ENCODE results near the gene PHF5A.
"Not testable (repeated sequence)": the region's sequence is repeated elsewhere in the genome, so short reads cannot be mapped to it uniquely, and the experiment has no call there.

PHF5A gene

GRCh38 chr22:41487037-41487935, 18.8 kb upstream of the PHF5A start:
- DNase-seq: no peak

GRCh38 chr22:41485033-41485432, 16.5 kb upstream of the PHF5A start:
- no peak for DNase-seq

DNA sequence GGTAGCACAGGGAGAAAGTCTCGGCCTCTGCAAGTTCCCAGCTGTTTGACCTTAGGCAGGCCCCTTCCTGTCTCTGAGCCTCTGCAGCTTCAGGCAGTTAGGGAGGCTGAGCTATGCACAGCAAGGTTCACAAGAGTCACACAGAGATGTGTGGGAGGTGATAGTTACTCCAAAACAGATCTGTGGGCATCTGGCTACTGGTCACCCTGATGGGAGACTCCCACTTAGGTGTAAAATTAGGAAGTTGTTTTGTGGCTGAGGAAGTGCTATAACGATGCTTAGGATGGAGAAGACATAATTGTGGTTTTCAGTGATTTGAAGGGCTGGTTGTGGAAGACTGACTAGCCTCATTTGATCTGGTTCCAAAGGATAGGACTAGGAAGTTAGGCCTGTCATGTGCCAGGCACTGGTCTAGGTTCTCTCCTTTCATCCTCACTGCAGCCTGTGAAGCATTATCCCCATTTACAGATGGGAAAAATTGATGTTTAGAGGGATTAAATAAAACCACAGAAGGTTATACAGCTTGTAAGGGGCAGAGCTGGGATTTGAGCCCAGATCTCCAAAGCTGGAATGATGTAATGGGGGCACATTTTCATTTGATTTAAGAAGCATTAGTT, 13.9 kb upstream of the PHF5A start:
- DNase-seq: peak; percentile 24

- no peak for DNase-seq
Observed at GRCh38 chr22:41481925-41482318, 13.4 kb upstream of the PHF5A start.

GRCh38 chr22:41481131-41481830, 12.8 kb upstream of the PHF5A start:
- DNase-seq: no peak

GRCh38 chr22:41480397-41480735, 11.9 kb upstream of the PHF5A start:
- DNase-seq: no peak

DNA sequence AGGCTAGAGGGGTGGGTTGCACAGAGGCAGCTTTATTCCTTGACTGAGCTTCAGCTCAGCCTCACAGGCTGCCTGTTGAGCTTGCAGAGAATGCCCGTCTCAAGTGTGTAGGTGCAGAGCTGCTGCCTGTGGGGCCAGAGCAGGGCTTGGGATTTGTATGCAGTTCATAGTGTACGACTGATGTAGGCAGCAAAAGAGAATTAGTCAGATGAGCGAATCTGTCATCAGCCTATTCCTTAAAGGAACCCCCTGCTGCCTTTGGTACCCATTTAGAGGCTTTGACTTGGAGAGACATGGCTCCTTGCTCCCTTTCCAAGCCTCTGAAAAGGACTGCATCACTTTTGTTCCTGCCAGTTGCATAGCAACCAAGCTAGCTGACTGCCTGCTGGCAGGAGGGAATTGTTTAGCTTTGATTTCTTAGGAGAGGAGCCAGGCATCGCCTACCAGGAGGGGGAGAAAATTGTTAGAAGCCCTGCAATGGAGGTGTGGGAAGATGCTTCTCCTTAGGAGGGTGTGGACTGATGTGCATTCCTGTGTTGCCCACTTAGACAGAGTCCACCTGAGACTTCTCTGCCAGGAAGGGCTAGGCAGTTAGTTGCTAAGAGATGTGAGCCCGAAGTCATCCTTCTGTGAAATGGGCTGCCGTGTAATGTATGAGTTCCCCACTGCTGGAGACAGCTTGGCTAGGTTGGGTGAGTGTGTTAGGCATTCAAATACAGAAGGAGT, 11.3 kb upstream of the PHF5A start:
- DNase-seq: peak; percentile 11

- no peak for DNase-seq
Observed at GRCh38 chr22:41478891-41479521, 10.5 kb upstream of the PHF5A start.

- no peak for DNase-seq
Observed at GRCh38 chr22:41478473-41478872, 10.0 kb upstream of the PHF5A start.

DNA sequence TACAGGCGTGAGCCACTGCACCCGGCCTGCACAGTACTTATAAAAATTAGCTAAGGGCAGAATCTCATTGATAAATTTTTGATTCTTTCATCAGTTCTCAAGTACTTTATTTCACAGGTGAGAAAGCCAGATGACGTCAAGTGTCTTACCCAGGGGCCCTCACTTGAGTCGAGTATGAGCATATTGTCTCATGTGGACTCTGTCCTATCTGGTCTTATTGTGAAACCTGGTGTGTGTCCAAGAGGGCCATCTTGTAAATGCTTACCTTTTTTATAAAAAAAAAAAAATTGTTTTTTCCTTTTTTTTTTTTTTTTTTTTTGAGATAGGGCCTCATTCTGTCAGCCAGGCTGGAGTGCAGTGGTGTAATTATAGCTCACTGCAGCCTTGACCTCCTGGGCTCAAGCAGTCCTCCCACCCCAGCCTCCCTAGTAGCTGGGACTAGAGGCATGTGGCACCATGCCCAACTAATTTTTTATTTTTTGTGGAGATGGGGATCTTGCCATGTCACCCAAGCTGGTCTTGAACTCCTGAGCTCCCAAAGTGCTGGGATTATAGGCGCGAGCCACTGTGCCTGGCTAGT, 6.5 kb upstream of the PHF5A start:
- DNase-seq: no peak

DNA sequence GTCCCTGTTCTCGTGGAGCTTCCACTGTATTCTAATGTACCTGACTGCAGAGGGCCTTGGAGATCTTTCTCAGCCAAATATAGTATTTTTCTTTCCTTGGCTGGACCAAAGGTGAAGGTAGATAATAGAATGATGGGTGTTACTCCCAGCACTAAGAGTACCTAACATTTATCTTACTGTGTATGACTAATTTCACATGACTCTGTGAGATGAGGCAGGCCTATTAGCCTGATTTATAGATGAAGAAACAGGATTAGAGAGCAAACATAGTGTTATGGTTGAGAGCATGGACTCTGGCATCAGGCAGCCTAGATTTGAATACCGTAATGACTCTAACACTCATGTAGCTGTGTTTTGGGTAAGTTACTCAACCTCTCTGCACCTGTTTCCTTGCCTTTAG, 3.1 kb upstream of the PHF5A start:
- DNase-seq: no peak

GRCh38 chr22:41470886-41471285, 2.4 kb upstream of the PHF5A start:
- no peak for DNase-seq

DNA sequence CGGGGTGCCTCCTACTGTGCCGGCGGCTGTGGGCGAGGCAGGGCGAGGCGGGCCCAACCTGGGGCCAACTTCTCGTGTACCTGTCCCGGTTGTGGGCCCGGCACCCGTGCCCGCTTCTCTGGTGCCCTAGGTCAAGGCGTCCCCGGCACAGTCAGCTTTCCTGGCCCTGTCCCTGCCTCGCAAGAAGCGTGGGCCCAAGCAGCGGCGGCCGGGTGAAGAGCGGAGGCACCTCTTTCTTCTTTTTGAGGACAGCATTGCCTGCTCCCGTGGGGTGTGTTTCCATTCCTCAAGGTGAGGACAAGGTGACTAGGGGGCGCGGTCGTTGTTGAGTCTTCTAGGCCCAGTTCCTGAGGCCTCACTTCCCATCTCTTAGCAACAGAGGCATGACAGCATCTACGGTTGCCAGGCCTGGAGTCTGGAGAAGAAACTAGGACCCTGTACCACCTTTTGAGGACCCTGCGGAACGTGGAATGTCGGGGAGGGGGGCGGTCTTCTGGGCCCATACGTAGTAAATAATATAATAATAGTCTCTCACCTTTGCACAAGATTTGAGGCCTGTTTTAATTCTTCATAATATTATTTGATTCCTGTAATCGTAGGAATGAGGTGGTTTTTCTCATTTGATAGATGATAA, 843 bp upstream of the PHF5A start:
- no peak for DNase-seq

GRCh38 chr22:41461901-41462300, 6.6 kb downstream of the PHF5A start:
- no peak for DNase-seq

- DNase-seq: not testable (repeated sequence)
Observed at GRCh38 chr22:41460071-41460470, 8.4 kb downstream of the PHF5A start.

DNA sequence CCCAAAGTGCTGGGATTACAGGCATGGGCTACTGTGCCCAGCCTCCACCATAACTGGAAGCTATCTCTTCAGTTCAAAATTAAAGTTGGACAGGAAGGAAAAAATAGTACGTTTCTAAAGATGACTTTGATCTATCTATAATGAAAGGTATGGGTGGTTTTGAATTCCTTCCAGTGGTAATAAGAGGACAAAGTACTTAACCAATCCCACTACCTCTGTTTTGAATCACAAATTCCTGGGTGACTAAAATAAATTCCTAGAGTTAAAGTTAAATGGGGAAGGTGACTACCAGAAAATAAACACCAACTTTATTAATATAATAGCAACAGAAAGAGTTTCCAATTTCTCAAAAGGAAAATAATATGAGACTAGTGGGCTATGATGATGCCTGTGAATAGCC, 9.1 kb downstream of the PHF5A start:
- no peak for DNase-seq

GRCh38 chr22:41458161-41458728, 10.2 kb downstream of the PHF5A start:
- no peak for DNase-seq

DNA sequence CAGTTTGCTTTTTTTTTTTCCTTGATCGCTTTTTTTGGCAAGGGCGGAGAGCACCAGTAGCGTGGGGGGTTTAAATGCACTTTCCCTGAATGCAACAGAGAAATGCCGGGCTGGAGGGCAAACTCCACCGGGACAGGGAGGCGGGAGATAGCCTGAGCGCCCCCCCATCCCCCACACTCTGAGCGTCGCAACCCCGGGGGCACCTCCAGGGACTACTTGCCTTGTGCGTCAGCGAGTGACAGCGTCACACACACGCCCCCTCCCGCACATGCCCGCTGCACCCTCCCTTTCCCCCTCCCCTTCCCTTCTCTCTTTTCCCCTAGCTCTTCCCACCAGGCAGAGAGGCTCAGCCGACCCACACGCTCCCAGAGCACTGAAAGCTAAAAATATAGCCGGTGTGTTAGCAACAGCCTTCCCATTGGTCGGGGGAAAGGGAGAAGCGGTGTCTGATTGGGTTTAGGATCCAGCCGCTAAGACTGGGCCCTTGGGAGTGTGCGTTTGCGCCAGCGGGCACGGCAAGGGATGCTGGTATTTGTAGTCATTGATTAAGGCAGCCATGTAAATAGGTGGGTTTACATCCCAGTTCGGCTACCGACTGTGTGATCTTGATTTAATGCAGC, 20.2 kb downstream of the PHF5A start:
- peak; percentile 94 for DNase-seq

DNA sequence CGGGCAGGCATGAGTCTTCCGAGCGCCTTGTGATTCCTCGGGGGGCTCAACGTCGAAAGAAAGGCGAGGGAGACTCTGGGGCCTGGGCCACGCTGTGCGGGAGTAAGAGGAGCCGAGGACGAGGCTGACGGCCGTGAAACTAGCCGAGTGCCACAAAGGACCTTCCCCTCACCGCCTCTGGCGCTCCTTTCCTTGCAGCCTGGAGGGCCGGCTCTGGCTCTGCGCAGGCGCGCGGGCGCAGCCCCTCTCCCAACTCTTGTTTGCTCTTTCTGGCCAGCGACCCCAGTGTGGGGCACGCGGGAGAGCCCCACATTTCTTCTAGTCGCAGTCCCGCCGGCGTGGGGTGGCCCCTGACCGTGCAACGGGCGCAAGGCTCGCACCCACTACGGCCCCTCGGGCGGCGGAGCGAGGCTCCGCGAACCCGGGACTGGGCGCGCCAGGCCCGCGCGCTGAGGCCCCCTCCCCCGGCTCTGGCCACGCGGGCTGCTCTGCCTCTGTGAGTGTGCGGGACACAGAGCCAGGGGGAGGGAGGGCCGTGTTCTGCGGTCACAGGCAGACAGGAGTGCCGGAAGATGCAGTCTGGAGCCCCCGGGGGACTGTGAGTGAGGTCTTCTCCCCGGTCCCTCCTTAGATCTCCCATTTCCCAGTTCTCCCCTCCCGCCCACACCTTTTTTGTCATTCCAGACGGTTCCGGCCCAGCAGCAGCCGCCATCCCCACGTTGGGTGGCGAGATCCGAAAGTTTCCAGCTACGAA, 20.9 kb downstream of the PHF5A start:
- no peak for DNase-seq

Measured in NCI-H226 (cell line).